Activated CD4-positive, alpha-beta T cell treated with anti-CD3 and anti-CD28 coated beads, Interleukin-2, amount 50 U/mL, for 4 hours (primary cell): ENCODE measurements around the gene HBS1L.

Experiments
- DNase-seq, 2 experiments: peaks; one replicate each; pipeline ENCODE4 v3.0.0-alpha.2; 2020

HBS1L gene

GRCh38 chr6:134995536-134995935 is 59.1 kb downstream of the HBS1L start:
- no peak for DNase-seq

- DNase-seq, result no peak
Observed at GRCh38 chr6:134994431-134994830, 60.2 kb downstream of the HBS1L start.

- DNase-seq, result no peak
Observed at GRCh38 chr6:134992155-134992554, 62.5 kb downstream of the HBS1L start.

GRCh38 chr6:134990262-134990661 is 64.4 kb downstream of the HBS1L start:
- no peak for DNase-seq

GRCh38 chr6:134984821-134985220 is 69.8 kb downstream of the HBS1L start:
- no peak for DNase-seq

- DNase-seq, result no peak
Observed at GRCh38 chr6:134983823-134984222, 70.8 kb downstream of the HBS1L start.

GRCh38 chr6:134982161-134982560 is 72.5 kb downstream of the HBS1L start:
- DNase-seq, result no peak

GRCh38 chr6:134980846-134981245 is 73.8 kb downstream of the HBS1L start:
- DNase-seq, result no peak

- DNase-seq, result no peak
Observed at GRCh38 chr6:134979142-134979541, 75.5 kb downstream of the HBS1L start.

GRCh38 chr6:134974370-134974769 is 80.3 kb downstream of the HBS1L start:
- no peak for DNase-seq

- DNase-seq, result no peak
Observed at GRCh38 chr6:134967711-134968110, 86.9 kb downstream of the HBS1L start.

GRCh38 chr6:134964451-134965203 is 90.0 kb downstream of the HBS1L start:
- no peak for DNase-seq

GRCh38 chr6:134962421-134962820 is 92.2 kb downstream of the HBS1L start:
- no peak for DNase-seq

- no peak for DNase-seq
Observed at GRCh38 chr6:134961366-134961765, 93.3 kb downstream of the HBS1L start.

- DNase-seq, result no peak
Observed at GRCh38 chr6:134959603-134960002, 95.0 kb downstream of the HBS1L start.

- no peak for DNase-seq
Observed at GRCh38 chr6:134956676-134957075, 97.9 kb downstream of the HBS1L start.

GRCh38 chr6:134956032-134956431 is 98.6 kb downstream of the HBS1L start:
- no peak for DNase-seq

- DNase-seq, result no peak
Observed at GRCh38 chr6:134954272-134955000, 100.2 kb downstream of the HBS1L start.

GRCh38 chr6:134951494-134952263 is 102.9 kb downstream of the HBS1L start:
- DNase-seq, result no peak

- no peak for DNase-seq
Observed at GRCh38 chr6:134950482-134950881, 104.1 kb downstream of the HBS1L start.

GRCh38 chr6:134949927-134950326 is 104.7 kb downstream of the HBS1L start, which contains the start of gene ALDH8A1:
TSS of gene ALDH8A1 (minus strand) at chr6:134950101. CDS start at chr6:134950053, 48 bp downstream.
- no peak for DNase-seq

- no peak for DNase-seq
Observed at GRCh38 chr6:134948691-134949090, 105.9 kb downstream of the HBS1L start.

- no peak for DNase-seq
Observed at GRCh38 chr6:134948142-134948541, 106.5 kb downstream of the HBS1L start.

- DNase-seq, result no peak
Observed at GRCh38 chr6:134945045-134945444, 109.6 kb downstream of the HBS1L start.
